ENCODE results near the gene PTDSS2. TPM values are rescaled to one million over a fixed set of nuclear protein-coding genes. Genes with fewer than 3 reads are reported as not detected.

Gene PTDSS2
- total and polyA plus RNA-seq, 9 of the 15 experiments (the other 6 are each of a cell fraction or from before 2014, with no cell fraction given), result 0.45 to 53.9 (median 17.2) TPM

GRCh38 chr11:416051-416756 is 33.9 kb upstream of the PTDSS2 start:
- Histone ChIP-seq H3K4me3 (no peak overlapping the region), H3K79me2 (ENCODE audit: control insufficient read depth, insufficient read depth, low read length) (no peaks in the 10 kb centered on the region), H2AFZ (ENCODE audit: low read depth, low read length) (no peak overlapping the region), H3K9me3 (replicated peaks; ENCODE audit: control insufficient read depth, insufficient read depth, low read depth, low read length) (no peaks in the 10 kb centered on the region), H3K9me1 (ENCODE audit: control insufficient read depth, insufficient read depth, low read length) (no peaks in the 10 kb centered on the region), H3K9ac (ENCODE audit: insufficient read depth in 1 of 2, low read depth in 2 of 2, low read length in 2 of 2) (peak overlapping the region in 1 of 2 experiments; percentile 49; a peak in 1 of 4 replicates), H4K20me1 (replicated peaks; ENCODE audit: control insufficient read depth, insufficient read depth, low read length) (no peaks in the 10 kb centered on the region), H3K4me2 (ENCODE audit: insufficient read depth, low read length) (no peak overlapping the region), H3K27me3 (ENCODE audit: control insufficient read depth in 2 of 2, insufficient read depth in 2 of 2, low read length in 2 of 2) (no peaks in the 10 kb centered on the region), H3K36me3 (ENCODE audit: control insufficient read depth, insufficient read depth, low read length) (no peaks in the 10 kb centered on the region), H3K27ac (ENCODE audit: extremely low read depth, low read depth, low read length) (no peak overlapping the region), H3K4me1 (replicated peaks in 1 of 2; ENCODE audit: control insufficient read depth in 2 of 2, insufficient read depth in 2 of 2, low read length in 2 of 2) (peaks cover 5 to 67% of the 10 kb centered on the region in 2 experiments)
- DNase-seq (ENCODE audit: extremely low read depth in 1 of 4, low spot score in 3 of 4) (no peak), FAIRE-seq (no peak), ATAC-seq (no peak)
- BruUV-seq (replicated peaks), result no TSS peak
- in situ Hi-C loops (cut with MboI) (no loop called here), intact Hi-C loops (cut with micrococcal nuclease) (no loop called here)
- CTCF ChIA-PET (ENCODE audit: low intra/inter-chr PET ratio), result interaction anchor here (0.6 kb wide), 1 partner anchor 24 kb away, joined by 3 read pairs; no protein-coding TSS in a partner anchor
- WGBS (ENCODE audit: insufficient coverage, low coverage, missing lambda C conversion rate), result 90% methylated on average over 27 of the region's 45 CpGs
- POLR2A ChIA-PET, result interaction anchor here (0.9 kb wide), 1 partner anchor 9 kb away, joined by 3 read pairs; no protein-coding TSS in a partner anchor
- no peak for TF ChIP-seq ZFX (CRISPR knock-in tag; IDR thresholded peaks at IDR 0.05)
- TF ChIP-seq THRB (CRISPR knock-in tag; conservative IDR thresholded peaks at IDR 0.05), result no peak
- TF ChIP-seq CHCHD3 (CRISPR knock-in tag; IDR thresholded peaks at IDR 0.05), result no peak
- no peak for TF ChIP-seq DPF2 (IDR thresholded peaks at IDR 0.05)
- TF ChIP-seq MAFG (tag; conservative IDR thresholded peaks at IDR 0.05), result no peak
- no peak for TF ChIP-seq CREB3 (tag; conservative IDR thresholded peaks at IDR 0.05; ENCODE audit: low read depth)
- no peak for TF ChIP-seq PRDM10 (IDR thresholded peaks at IDR 0.05; ENCODE audit: partially characterized antibody)
- peak; percentile 21; the same call in 1 of the 2 replicates for TF ChIP-seq ZBTB7A (IDR thresholded peaks at IDR 0.05; ENCODE audit: borderline replicate concordance, control insufficient read depth, low read depth, low read length)
- 0 out of 2 replicates have a peak, but pooled peaks have one; percentile 34 for TF ChIP-seq ZNF740 (CRISPR knock-in tag; IDR thresholded peaks at IDR 0.05)
- no peak for TF ChIP-seq ZNF740 (tag; IDR thresholded peaks at IDR 0.05)
